Measurements from ENCODE around the gene KANSL1L.

- TF ChIP-seq CTCF (IDR thresholded peaks at IDR 0.05; ENCODE audit: low read length) (no peak), EZH2 (optimal IDR thresholded peaks at IDR 0.05; ENCODE audit: low read depth, low read length) (no peak), EZH2phosphoT487 (IDR thresholded peaks at IDR 0.05; ENCODE audit: low read length) (no peak)
Measured at GRCh38 chr2:210112871-210113270, 58.3 kb downstream of the KANSL1L start.

All from MM.1S (cell line).